Thyroid gland (tissue), 4 donors: ENCODE measurements around the gene PLCB1. TPM values are rescaled to one million over a fixed set of nuclear protein-coding genes. Genes with fewer than 3 reads are reported as not detected.

ENCODE experiments used
- DNase-seq, 2 donors: peaks; one replicate each; pipeline ENCODE4 v3.0.0-alpha.2; 2019
- H3K27ac ChIP-seq, 3 donors: fragments of 200-600 bp; sonication (generic); 1 replicate in 2 of 3; 2 replicates in 1 of 3; pipeline ENCODE4 v1.5.1; 2016 to 2019; ENCODE audit warnings: mild to moderate bottlenecking in 1 of 3, moderate library complexity in 1 of 3
- H3K27me3 ChIP-seq: fragments of 200-600 bp; sonication (generic); one replicate; pipeline ENCODE4 v1.5.1; 2019
- H3K36me3 ChIP-seq, 2 donors: fragments of 200-600 bp; sonication (generic); one replicate each; pipeline ENCODE4 v1.5.1; 2016 to 2019
- H3K4me1 ChIP-seq, 2 donors: fragments of 200-600 bp; sonication (generic); one replicate each; pipeline ENCODE4 v1.5.1; 2017 to 2019
- H3K4me3 ChIP-seq, 3 donors: fragments of 200-600 bp; sonication (generic); replicated peaks in 1 of 3; 1 replicate in 2 of 3; 2 replicates in 1 of 3; pipeline ENCODE4 v1.5.1; 2016; ENCODE audit warnings: mild to moderate bottlenecking in 1 of 3
- H3K9me3 ChIP-seq: fragments of 200-600 bp; sonication (generic); one replicate; pipeline ENCODE4 v1.5.1; 2017
- POLR2A ChIP-seq, 2 donors: fragments of 450-650 bp; IDR thresholded peaks; one replicate each; pipeline ENCODE4 v1.6.1; 2017; ENCODE audit warnings: antibody characterized with exemption in 2 of 2, mild to moderate bottlenecking in 2 of 2, moderate library complexity in 1 of 2
- WGBS, 2 donors: methylation state at CpG; one replicate each; pipeline ENCODE4 v1.1.5; 2017; 5-methylcytosine and 5-hydroxymethylcytosine counted together
- intact Hi-C: fragments of 100-400 bp; cut with DNase I; formaldehyde crosslinking; loops from one replicate; pipeline ENCODE4 v1.15.1; 2023
- total RNA-seq, 4 donors: library from RNA; depleted of rRNA; stranded (reverse); fragments of >200 nt; gene quantifications; one replicate each; pipeline ENCODE4 v1.2.3, GENCODE V29; 2016
- TF ChIP-seq, protein P1 (sequence below), 6 experiments: fragments of 200-600 bp in 3 of 6; fragments of 450-650 bp in 3 of 6; sonication (generic) in 3 of 6; IDR thresholded peaks; one replicate each; pipeline ENCODE4 v1.5.1; 2016 to 2019; ENCODE audit warnings: antibody characterized with exemption in 6 of 6, mild to moderate bottlenecking in 2 of 6, inconsistent platforms in 1 of 6, moderate library complexity in 1 of 6

Gene PLCB1
- total RNA-seq, 4 donors from 2014 or later: 7.3 to 14.1 (median 11.0) TPM

DNA sequence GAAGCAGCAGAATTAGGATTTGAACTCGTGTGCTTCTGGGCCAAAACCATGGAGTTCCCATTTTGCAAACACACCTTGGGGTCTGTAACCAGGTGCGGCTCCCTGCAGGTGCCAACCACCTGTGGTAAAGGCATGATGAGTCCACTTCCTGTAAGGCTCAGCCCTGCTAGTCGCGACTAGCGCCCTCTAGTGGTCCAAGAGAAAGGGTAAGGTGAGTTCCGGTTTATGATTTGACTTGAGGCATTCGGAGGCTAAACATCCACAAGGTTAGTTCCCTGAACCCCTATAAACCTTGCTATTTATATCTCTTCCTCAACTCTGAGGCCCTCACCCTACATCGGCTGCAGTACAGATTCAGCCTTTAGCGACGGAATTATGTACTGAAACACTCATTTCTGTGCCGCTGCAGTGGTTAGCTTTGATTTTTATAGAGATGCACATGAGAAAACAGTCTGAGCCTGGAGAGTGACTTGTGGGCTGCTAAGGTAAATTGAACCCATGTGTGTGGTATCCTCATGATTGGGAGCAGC, 173.4 kb downstream of the PLCB1 start:
- no peaks in the 10 kb centered on the region for H3K9me3 ChIP-seq
- H3K27ac ChIP-seq: no peak overlapping the region
- peak; percentile 31 to 50 for DNase-seq
- H3K36me3 ChIP-seq: no peaks in the 10 kb centered on the region
- H3K27me3 ChIP-seq: no peaks in the 10 kb centered on the region
- 59 to 63% methylated on average over 11 of the region's 11 CpGs for WGBS, 2 donors
- no peak overlapping the region for H3K4me3 ChIP-seq
- peaks cover 0 to 8% of the 10 kb centered on the region in 2 donors for H3K4me1 ChIP-seq
- intact Hi-C loops: no loop called here
- TF ChIP-seq POLR2A (IDR thresholded peaks at IDR 0.05): no peak
- TF ChIP-seq, protein P1, sequence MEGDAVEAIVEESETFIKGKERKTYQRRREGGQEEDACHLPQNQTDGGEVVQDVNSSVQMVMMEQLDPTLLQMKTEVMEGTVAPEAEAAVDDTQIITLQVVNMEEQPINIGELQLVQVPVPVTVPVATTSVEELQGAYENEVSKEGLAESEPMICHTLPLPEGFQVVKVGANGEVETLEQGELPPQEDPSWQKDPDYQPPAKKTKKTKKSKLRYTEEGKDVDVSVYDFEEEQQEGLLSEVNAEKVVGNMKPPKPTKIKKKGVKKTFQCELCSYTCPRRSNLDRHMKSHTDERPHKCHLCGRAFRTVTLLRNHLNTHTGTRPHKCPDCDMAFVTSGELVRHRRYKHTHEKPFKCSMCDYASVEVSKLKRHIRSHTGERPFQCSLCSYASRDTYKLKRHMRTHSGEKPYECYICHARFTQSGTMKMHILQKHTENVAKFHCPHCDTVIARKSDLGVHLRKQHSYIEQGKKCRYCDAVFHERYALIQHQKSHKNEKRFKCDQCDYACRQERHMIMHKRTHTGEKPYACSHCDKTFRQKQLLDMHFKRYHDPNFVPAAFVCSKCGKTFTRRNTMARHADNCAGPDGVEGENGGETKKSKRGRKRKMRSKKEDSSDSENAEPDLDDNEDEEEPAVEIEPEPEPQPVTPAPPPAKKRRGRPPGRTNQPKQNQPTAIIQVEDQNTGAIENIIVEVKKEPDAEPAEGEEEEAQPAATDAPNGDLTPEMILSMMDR (IDR thresholded peaks at IDR 0.05): peak in 3 of 6 experiments; percentile 24 to 59 (median 56)

DNA sequence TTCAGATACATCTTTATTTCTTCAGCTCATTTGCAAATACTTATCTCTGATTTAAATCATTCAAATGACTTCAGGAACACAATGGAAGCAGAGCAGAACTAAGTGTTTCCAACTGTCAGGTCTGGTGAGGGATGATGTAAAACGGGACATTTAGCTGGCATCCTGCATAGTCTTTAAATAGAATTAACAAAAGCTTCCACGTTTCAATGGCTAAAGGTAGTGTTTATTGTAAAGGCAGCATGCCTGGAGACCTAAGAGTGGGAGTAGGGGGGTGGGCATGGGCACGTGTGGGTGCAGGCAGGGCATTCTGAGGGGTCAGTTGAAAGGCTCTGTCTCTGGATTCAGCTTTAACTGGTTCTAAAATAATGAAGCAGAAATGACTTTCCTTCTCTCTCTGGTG, 174.9 kb downstream of the PLCB1 start:
- TF ChIP-seq POLR2A (IDR thresholded peaks at IDR 0.05): no peak
- TF ChIP-seq, protein P1 (IDR thresholded peaks at IDR 0.05): no peak
- Histone ChIP-seq H3K4me3 (no peak overlapping the region), H3K36me3 (no peaks in the 10 kb centered on the region), H3K27ac (no peak overlapping the region), H3K27me3 (no peaks in the 10 kb centered on the region), H3K4me1 (peaks cover 7 to 13% of the 10 kb centered on the region in 2 donors), H3K9me3 (no peaks in the 10 kb centered on the region)
- no peak for DNase-seq
- intact Hi-C loops: no loop called here
- 39 to 52% methylated on average over 3 of the region's 3 CpGs for WGBS, 2 donors

DNA sequence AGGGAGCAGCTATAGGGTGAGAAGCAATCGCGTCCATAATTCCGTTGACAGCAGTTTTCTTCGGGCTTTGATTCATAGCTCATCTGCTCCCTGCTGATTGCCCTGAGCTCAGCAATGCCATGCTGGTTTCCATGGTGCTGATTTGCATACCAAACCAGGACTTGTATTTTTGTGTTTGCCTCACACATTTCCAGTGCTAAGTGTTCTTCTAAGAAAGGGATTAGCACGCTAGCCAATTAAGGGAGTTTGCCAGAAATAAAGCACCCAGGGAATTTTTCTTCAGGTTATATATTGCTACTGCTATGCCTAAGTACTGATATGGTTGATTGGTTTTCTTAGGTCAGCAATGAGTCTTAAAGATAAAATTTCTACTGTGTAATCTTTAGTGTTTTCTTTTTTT, 177.6 kb downstream of the PLCB1 start:
- no peak for DNase-seq
- H3K9me3 ChIP-seq: no peaks in the 10 kb centered on the region
- H3K27me3 ChIP-seq: no peaks in the 10 kb centered on the region
- H3K27ac ChIP-seq: no peak overlapping the region
- intact Hi-C loops: no loop called here
- no peak for TF ChIP-seq POLR2A (IDR thresholded peaks at IDR 0.05)
- TF ChIP-seq, protein P1 (IDR thresholded peaks at IDR 0.05): no peak
- whole genome bisulfite sequencing, 2 donors: 52 to 53% methylated on average over 5 of the region's 5 CpGs
- H3K4me1 ChIP-seq: peaks cover 7 to 15% of the 10 kb centered on the region in 2 donors
- no peak overlapping the region for H3K4me3 ChIP-seq
- H3K36me3 ChIP-seq: no peaks in the 10 kb centered on the region

DNA sequence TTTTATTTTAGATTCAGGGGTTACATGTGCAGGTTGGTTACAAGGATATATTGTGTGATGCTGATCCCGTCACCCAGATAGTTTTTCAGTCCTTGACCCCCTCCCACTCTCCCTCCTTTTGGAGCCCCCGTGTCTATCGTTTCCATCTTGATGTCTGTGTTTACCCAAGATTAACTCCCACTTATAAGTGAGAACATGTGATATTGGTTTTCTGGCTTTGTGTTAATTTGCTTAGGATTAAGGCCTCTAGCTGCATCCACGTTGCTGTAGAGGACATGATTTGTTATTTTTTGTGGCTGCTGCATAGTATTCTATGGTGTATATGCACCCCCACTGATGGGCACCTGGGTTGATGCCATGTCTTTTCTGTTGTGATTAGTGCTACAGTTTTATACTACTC, 178.6 kb downstream of the PLCB1 start:
- no peaks in the 10 kb centered on the region for H3K27me3 ChIP-seq
- no peaks in the 10 kb centered on the region for H3K9me3 ChIP-seq
- H3K27ac ChIP-seq: no peak overlapping the region
- WGBS, 2 donors: 62 to 68% methylated on average over 4 of the region's 4 CpGs
- no peak for DNase-seq
- TF ChIP-seq, protein P1 (IDR thresholded peaks at IDR 0.05): no peak
- no peak for TF ChIP-seq POLR2A (IDR thresholded peaks at IDR 0.05)
- H3K4me1 ChIP-seq: peaks cover 7 to 18% of the 10 kb centered on the region in 2 donors
- H3K4me3 ChIP-seq: no peak overlapping the region
- intact Hi-C loops: no loop called here
- no peaks in the 10 kb centered on the region for H3K36me3 ChIP-seq

DNA sequence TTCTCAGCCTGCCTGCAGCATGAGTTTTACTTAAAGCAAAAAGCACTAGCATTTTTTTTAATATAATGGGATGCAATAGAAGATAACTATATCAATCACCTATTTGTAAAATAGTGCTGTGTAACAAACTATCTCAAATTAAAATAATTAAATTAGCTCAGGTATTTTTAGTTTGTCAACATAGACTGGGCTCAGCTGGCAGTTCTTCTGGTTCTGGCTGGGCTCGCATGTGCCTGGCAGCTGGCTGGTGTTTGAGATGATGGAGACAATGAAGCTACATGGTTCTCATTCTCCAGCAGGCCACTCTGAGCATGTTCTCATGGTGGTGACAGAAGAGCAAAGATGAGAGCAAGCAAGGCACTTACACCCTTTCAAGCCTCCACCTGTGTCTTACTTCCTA, 181.0 kb downstream of the PLCB1 start:
- no peaks in the 10 kb centered on the region for H3K36me3 ChIP-seq
- H3K4me3 ChIP-seq: no peak overlapping the region
- H3K4me1 ChIP-seq: peaks cover 14 to 31% of the 10 kb centered on the region in 2 donors
- no peak overlapping the region for H3K27ac ChIP-seq
- no peaks in the 10 kb centered on the region for H3K27me3 ChIP-seq
- TF ChIP-seq POLR2A (IDR thresholded peaks at IDR 0.05): no peak
- TF ChIP-seq, protein P1 (IDR thresholded peaks at IDR 0.05): no peak
- no peak for DNase-seq
- 100% methylated on average over 1 of the region's 1 CpG for WGBS, 2 donors
- no peaks in the 10 kb centered on the region for H3K9me3 ChIP-seq
- intact Hi-C loops: no loop called here
